Measurements from ENCODE around the gene FGFRL1.

Gene FGFRL1

GRCh38 chr4:1018147-1019020 is 7.0 kb downstream of the FGFRL1 start:
- Mint-ChIP-seq H3K36me3 (no peaks in the 10 kb centered on the region), H3K27me3 (no peaks in the 10 kb centered on the region), H3K4me3 (no peak overlapping the region), H3K27ac (no peak overlapping the region), H3K4me1 (ENCODE audit: low read depth) (no peaks in the 10 kb centered on the region), H3K9me3 (ENCODE audit: low read depth) (no peaks in the 10 kb centered on the region)

DNA sequence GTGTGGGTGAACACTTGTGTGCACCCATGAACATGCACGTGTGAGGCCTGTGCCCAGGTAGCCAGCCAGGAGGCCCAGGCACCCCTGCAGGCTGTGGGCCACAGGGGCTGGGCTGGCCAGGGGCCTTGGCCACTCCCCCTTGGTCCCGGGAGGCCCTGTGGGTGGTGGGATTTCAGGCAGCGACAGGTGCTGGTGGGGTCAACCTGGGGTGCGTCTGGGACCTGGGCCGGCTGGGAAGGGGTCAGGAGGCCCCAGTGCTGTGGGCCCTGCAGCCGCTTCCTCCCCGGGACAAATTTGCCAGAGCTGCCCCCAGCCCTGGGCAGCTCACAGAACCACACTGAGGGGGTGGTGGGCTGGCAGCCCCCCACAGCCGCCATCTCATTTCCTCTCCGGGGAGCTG is 7.9 kb downstream of the FGFRL1 start:
- Mint-ChIP-seq H3K9me3 (ENCODE audit: low read depth) (no peaks in the 10 kb centered on the region), H3K27ac (no peak overlapping the region), H3K27me3 (no peaks in the 10 kb centered on the region), H3K4me3 (no peak overlapping the region), H3K36me3 (no peaks in the 10 kb centered on the region), H3K4me1 (ENCODE audit: low read depth) (no peaks in the 10 kb centered on the region)

DNA sequence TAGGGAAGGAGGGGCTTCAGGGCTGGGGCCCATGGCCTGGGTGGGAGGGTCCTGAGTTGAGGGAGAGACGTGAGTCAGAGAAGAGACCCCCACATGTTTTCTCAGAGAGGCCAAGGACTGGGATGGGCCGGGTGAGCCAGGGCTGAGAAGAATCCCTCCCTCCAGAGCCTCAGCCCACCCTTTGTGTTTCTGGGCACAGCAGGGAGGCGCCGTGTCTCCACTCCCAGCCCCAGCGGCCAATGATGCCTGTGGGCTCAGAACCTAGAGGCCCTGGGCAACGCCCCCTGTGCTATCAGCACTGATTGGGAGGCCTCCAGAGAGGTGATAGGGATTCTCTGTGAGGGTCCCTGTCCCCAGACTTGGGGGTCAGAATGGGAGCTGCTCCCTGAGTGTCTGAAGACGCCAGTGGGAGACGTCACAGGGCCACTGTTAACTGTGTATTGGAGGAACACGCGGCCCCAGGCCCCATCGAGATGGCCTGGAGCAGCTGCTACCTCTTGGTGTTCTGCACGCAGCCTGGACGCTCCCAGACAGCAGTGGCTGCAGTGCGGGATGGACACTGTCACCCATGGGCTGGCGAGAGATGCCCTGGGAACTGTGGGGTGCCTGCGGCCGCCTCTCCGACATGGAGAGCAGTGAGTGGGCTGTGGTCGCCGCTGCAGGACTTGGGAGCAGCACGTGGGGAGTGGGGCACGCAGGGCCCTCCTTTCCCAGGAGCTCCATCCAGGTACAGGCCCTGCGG is 8.5 kb downstream of the FGFRL1 start:
- Mint-ChIP-seq H3K36me3 (no peaks in the 10 kb centered on the region), H3K4me1 (ENCODE audit: low read depth) (no peaks in the 10 kb centered on the region), H3K27ac (no peak overlapping the region), H3K4me3 (no peak overlapping the region), H3K27me3 (no peaks in the 10 kb centered on the region), H3K9me3 (ENCODE audit: low read depth) (no peaks in the 10 kb centered on the region)

DNA sequence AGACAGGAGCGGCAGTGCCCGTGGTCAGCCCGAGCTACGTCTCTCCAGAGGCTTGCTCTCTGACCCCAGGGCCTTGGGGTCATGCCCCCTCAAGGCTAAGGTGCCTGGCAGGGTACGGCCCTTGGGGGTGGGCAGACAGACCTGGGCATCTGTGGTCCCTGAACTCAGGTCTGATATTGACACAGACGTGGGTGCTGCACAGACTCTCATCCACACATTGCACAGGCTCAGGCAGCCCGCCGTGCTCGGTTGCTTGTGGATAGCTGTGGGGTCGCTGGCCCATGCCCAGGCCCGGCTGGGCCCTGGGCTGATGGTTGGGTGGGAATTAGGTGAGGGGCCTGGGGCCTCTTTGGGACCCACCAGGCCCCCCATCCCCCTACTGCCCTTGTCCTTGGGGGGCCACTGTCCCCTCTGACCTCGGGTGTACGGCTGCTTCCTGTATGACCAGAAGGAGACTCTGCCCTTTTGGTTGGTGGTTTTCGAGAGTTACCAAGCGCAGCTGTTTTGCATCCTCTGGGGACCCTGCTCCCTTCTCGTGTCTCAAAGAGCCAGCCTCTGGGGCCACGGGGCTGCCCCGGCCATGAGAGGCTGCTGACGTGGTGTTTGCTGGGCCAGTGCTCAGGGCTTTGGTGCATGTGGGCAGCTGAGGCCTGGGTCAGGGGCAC is 10.1 kb downstream of the FGFRL1 start:
- H3K27ac Mint-ChIP-seq, result no peak overlapping the region
- no peaks in the 10 kb centered on the region for H3K27me3 Mint-ChIP-seq
- H3K4me3 Mint-ChIP-seq, result no peak overlapping the region
- no peaks in the 10 kb centered on the region for H3K4me1 Mint-ChIP-seq (ENCODE audit: low read depth)
- H3K36me3 Mint-ChIP-seq, result peaks cover 3% of the 10 kb centered on the region
- H3K9me3 Mint-ChIP-seq (ENCODE audit: low read depth), result no peaks in the 10 kb centered on the region

DNA sequence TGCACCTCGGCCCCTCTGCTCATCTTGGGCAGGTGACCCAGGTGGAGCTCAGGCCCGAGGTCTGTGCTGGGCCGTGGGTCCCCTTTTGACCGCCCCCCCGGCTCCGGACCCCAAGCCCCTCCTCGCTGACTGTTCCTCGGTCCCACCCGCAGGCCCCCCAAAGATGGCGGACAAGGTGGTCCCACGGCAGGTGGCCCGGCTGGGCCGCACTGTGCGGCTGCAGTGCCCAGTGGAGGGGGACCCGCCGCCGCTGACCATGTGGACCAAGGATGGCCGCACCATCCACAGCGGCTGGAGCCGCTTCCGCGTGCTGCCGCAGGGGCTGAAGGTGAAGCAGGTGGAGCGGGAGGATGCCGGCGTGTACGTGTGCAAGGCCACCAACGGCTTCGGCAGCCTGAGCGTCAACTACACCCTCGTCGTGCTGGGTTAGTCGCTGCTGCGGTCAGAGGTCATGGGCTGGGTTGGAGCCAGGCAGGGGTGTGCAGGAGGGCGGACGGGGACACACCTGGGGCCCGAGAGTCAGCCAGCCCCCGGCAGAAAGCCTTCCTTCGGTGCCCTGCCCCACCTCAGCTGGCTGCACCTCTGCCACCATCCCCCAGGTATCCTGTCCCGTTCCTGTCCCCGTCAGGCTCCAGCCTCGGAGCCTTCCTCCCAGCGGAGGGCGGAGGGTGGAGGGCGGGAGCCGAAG is 10.8 kb downstream of the FGFRL1 start:
- H3K9me3 Mint-ChIP-seq (ENCODE audit: low read depth), result no peaks in the 10 kb centered on the region
- H3K27me3 Mint-ChIP-seq, result no peaks in the 10 kb centered on the region
- H3K27ac Mint-ChIP-seq, result no peak overlapping the region
- no peaks in the 10 kb centered on the region for H3K4me1 Mint-ChIP-seq (ENCODE audit: low read depth)
- no peak overlapping the region for H3K4me3 Mint-ChIP-seq
- H3K36me3 Mint-ChIP-seq, result peaks cover 3% of the 10 kb centered on the region

- Mint-ChIP-seq H3K36me3 (peaks cover 3% of the 10 kb centered on the region), H3K4me1 (ENCODE audit: low read depth) (no peaks in the 10 kb centered on the region), H3K27me3 (no peaks in the 10 kb centered on the region), H3K27ac (no peak overlapping the region), H3K4me3 (no peak overlapping the region), H3K9me3 (ENCODE audit: low read depth) (no peaks in the 10 kb centered on the region)
Measured at GRCh38 chr4:1022739-1023066, 11.3 kb downstream of the FGFRL1 start.

GRCh38 chr4:1023075-1023640 is 11.7 kb downstream of the FGFRL1 start:
- no peaks in the 10 kb centered on the region for H3K9me3 Mint-ChIP-seq (ENCODE audit: low read depth)
- H3K27ac Mint-ChIP-seq, result no peak overlapping the region

DNA sequence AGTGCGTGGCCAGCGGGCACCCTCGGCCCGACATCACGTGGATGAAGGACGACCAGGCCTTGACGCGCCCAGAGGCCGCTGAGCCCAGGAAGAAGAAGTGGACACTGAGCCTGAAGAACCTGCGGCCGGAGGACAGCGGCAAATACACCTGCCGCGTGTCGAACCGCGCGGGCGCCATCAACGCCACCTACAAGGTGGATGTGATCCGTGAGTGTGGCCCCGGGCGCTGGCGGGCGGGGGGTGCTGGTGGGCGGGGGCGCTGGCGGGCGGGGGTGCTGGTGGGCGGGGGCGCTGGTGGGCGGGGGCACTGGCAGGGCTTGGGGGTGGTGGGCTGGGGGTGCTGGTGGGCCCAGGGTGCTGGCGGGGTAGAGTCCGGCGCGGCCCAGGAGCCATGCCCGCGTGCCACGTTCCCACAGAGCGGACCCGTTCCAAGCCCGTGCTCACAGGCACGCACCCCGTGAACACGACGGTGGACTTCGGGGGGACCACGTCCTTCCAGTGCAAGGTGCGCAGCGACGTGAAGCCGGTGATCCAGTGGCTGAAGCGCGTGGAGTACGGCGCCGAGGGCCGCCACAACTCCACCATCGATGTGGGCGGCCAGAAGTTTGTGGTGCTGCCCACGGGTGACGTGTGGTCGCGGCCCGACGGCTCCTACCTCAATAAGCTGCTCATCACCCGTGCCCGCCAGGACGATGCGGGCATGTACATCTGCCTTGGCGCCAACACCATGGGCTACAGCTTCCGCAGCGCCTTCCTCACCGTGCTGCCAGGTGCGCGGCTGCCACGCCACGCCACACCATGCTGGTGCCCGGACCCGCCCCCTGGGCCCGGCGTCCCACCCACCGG is 12.7 kb downstream of the FGFRL1 start:
- H3K9me3 Mint-ChIP-seq (ENCODE audit: low read depth), result no peaks in the 10 kb centered on the region
- no peak overlapping the region for H3K27ac Mint-ChIP-seq
- peaks cover 3% of the 10 kb centered on the region for H3K36me3 Mint-ChIP-seq
- no peaks in the 10 kb centered on the region for H3K4me1 Mint-ChIP-seq (ENCODE audit: low read depth)
- no peak overlapping the region for H3K4me3 Mint-ChIP-seq
- no peaks in the 10 kb centered on the region for H3K27me3 Mint-ChIP-seq

More at GRCh38 chr4:1023075-1023640, 11.7 kb downstream of the FGFRL1 start:
- Mint-ChIP-seq H3K4me3 (no peak overlapping the region), H3K4me1 (ENCODE audit: low read depth) (no peaks in the 10 kb centered on the region), H3K27me3 (no peaks in the 10 kb centered on the region), H3K36me3 (peaks cover 3% of the 10 kb centered on the region)

DNA sequence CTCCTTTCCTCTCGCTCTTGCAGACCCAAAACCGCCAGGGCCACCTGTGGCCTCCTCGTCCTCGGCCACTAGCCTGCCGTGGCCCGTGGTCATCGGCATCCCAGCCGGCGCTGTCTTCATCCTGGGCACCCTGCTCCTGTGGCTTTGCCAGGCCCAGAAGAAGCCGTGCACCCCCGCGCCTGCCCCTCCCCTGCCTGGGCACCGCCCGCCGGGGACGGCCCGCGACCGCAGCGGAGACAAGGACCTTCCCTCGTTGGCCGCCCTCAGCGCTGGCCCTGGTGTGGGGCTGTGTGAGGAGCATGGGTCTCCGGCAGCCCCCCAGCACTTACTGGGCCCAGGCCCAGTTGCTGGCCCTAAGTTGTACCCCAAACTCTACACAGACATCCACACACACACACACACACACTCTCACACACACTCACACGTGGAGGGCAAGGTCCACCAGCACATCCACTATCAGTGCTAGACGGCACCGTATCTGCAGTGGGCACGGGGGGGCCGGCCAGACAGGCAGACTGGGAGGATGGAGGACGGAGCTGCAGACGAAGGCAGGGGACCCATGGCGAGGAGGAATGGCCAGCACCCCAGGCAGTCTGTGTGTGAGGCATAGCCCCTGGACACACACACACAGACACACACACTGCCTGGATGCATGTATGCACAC is 13.6 kb downstream of the FGFRL1 start:
- Mint-ChIP-seq H3K9me3 (ENCODE audit: low read depth) (no peaks in the 10 kb centered on the region), H3K4me3 (no peak overlapping the region), H3K27ac (no peak overlapping the region), H3K27me3 (no peaks in the 10 kb centered on the region), H3K4me1 (ENCODE audit: low read depth) (no peaks in the 10 kb centered on the region), H3K36me3 (peaks cover 3% of the 10 kb centered on the region)

DNA sequence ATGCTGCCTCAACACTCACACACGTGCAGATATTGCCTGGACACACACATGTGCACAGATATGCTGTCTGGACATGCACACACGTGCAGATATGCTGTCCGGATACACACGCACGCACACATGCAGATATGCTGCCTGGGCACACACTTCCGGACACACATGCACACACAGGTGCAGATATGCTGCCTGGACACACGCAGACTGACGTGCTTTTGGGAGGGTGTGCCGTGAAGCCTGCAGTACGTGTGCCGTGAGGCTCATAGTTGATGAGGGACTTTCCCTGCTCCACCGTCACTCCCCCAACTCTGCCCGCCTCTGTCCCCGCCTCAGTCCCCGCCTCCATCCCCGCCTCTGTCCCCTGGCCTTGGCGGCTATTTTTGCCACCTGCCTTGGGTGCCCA is 14.7 kb downstream of the FGFRL1 start:
- Mint-ChIP-seq H3K27ac (no peak overlapping the region), H3K4me1 (ENCODE audit: low read depth) (no peaks in the 10 kb centered on the region), H3K27me3 (no peaks in the 10 kb centered on the region), H3K36me3 (peaks cover 3% of the 10 kb centered on the region), H3K9me3 (ENCODE audit: low read depth) (no peaks in the 10 kb centered on the region), H3K4me3 (no peak overlapping the region)

GRCh38 chr4:1027219-1027914 is 15.9 kb downstream of the FGFRL1 start:
- H3K27ac Mint-ChIP-seq, result no peak overlapping the region
- H3K4me3 Mint-ChIP-seq, result no peak overlapping the region
- peaks cover 3% of the 10 kb centered on the region for H3K36me3 Mint-ChIP-seq
- H3K27me3 Mint-ChIP-seq, result no peaks in the 10 kb centered on the region
- no peaks in the 10 kb centered on the region for H3K9me3 Mint-ChIP-seq (ENCODE audit: low read depth)
- H3K4me1 Mint-ChIP-seq (ENCODE audit: low read depth), result no peaks in the 10 kb centered on the region

- Mint-ChIP-seq H3K27ac (no peak overlapping the region), H3K27me3 (no peaks in the 10 kb centered on the region), H3K4me3 (no peak overlapping the region), H3K4me1 (ENCODE audit: low read depth) (no peaks in the 10 kb centered on the region), H3K36me3 (peaks cover 3% of the 10 kb centered on the region), H3K9me3 (ENCODE audit: low read depth) (no peaks in the 10 kb centered on the region)
Measured at GRCh38 chr4:1027915-1028238, 16.5 kb downstream of the FGFRL1 start.

- no peak overlapping the region for H3K27ac Mint-ChIP-seq
- H3K4me3 Mint-ChIP-seq, result no peak overlapping the region
- H3K27me3 Mint-ChIP-seq, result no peaks in the 10 kb centered on the region
- no peaks in the 10 kb centered on the region for H3K9me3 Mint-ChIP-seq (ENCODE audit: low read depth)
- H3K36me3 Mint-ChIP-seq, result peaks cover 3% of the 10 kb centered on the region
- no peaks in the 10 kb centered on the region for H3K4me1 Mint-ChIP-seq (ENCODE audit: low read depth)
Measured at GRCh38 chr4:1028574-1029220, 17.3 kb downstream of the FGFRL1 start.
